GM12872 (cell line): ENCODE results near the gene CCNY.

Experiments used
- TF ChIP-seq, protein P1 (sequence below): IDR thresholded peaks from 3 replicates; pipeline ENCODE4 v1.5.1; 2011; ENCODE audit warnings: low read depth, mild to moderate bottlenecking, low read length, moderate library complexity; ENCODE audit not compliant: insufficient read depth

Gene CCNY

DNA sequence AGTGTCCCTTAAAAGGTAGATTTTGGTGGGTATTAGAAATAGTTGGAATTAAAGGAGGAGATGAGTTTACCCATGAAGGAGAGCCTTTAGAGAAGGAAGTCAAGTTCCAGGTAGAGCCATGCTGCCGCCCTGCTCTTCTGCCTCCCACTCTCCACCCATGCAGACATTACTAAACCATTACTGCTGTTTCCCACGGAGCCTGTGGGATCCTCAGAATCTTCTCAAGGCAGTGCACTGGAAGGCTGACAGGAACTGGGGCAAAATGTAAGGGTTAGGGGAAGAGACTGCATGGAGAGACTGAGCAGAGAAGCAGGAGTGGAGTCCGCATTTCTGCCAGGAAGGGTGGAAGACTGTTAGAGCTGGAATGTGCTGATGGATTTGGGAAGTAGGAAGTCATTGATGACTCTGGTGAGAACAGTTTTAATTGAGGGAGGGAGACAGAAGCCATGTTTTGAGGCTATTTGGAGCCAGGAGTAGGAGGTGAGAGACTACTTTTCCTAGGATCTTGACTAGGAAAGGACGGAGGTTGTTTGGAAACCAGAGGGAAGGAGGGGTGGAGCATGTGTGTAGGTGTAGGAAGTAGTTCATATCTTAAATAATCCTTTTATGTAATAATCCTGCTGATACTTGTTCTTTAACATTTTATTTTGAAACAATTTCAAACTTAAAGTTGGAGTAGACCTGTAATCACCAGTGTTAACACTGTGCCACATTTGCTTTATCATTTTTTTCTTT lies 109.0 kb downstream of the CCNY start:
- TF ChIP-seq, protein P1, sequence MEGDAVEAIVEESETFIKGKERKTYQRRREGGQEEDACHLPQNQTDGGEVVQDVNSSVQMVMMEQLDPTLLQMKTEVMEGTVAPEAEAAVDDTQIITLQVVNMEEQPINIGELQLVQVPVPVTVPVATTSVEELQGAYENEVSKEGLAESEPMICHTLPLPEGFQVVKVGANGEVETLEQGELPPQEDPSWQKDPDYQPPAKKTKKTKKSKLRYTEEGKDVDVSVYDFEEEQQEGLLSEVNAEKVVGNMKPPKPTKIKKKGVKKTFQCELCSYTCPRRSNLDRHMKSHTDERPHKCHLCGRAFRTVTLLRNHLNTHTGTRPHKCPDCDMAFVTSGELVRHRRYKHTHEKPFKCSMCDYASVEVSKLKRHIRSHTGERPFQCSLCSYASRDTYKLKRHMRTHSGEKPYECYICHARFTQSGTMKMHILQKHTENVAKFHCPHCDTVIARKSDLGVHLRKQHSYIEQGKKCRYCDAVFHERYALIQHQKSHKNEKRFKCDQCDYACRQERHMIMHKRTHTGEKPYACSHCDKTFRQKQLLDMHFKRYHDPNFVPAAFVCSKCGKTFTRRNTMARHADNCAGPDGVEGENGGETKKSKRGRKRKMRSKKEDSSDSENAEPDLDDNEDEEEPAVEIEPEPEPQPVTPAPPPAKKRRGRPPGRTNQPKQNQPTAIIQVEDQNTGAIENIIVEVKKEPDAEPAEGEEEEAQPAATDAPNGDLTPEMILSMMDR: no peak

DNA sequence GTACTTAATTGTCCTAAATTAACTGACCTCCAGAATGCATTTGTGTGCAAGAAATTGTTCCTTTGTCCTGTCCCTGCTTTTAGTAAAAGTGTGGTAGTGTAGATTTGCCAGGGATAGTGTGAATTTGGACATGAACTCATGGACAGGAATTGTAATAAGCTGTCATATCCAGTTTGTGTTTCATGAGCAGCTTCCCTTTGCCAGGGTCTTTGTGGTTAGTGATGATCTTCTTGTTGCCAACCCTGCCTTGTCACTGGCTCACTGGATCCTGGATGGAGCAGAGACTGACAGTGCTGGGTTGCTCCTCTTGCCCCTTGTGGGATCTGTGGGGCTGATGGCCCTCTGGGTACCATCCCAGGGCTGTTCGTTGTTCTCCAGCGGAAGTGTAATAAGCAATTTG lies 110.1 kb downstream of the CCNY start:
- TF ChIP-seq, protein P1: no peak

DNA sequence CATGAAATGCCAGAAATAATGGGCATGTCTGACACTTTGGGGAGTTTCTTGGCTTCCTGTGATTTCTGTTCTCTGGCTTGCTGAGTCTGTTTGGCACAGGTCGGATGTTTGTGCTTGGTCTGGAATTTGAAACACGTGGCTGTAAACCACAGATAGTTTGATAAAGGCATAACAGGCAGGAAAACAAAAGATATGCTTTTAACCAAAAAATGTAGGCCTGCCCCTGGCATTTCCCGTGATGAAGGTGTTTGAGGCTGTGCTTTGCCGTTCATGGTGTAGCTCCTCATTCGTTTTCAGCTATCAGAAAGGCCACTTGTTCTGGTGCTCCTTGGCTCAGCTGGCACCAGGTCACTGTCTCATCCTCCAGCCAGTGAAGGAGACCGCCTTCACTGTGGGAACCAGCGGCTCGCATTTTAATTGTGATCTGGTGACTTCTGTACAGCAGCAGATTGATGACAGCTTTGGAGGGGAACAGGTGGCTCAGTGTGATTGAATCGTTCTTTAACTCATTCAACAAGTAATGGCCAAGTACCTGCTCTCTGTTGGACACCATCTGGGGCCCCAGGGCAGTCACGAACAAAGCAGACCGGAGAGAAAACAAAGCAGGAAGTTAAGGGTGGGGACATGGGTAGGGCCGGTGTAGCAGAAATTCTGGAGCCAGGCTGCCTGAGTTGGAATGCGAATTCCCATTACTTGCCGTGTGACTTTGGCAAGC lies 111.5 kb downstream of the CCNY start:
- TF ChIP-seq, protein P1: no peak

DNA sequence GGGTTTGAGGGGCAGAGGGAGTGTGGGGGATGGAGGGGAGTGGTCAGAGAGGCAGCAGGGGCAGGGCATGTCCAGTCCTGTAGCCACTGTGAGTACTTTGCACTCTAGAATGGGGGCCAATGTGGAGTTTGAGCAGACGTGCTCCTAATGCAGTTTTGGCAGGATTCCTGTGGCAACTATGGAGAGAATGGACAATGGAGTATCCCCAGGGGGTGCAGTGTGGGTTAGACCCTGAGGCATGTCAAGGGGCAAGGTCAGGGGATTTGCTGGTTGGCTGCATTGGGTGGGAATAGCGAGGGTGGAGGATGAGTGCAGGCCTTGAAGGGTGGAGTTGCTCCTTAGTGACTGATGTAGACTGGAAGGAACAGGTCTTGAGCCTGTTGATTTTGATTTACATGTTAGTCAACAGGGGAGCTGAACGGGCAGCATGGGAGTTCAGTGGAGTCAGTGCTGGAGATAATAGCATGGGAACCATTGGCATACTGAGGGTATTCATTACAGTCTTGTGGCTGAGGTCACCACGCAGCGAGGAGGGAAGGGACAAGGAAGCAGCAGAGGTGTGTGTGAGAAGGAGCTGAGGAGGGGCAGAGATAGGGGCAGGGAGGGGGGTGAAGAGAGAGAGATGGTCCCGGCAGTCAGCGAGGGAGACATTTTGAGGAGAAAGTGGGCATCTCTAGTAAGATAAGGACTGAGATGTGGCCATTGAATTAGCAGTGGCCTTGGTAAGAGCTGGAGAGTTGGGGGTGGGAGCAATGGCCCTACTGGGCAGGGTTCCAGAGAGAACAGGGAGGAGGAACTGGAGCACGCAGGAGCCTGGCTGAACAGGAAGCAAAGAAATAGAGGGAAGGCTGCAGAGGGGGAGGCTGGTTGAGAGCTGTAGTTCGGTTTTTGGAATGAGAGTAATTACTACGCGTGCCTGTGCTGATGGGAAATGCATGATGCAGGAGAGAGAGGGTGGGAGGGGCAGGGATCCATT lies 112.7 kb downstream of the CCNY start:
- TF ChIP-seq, protein P1: no peak

DNA sequence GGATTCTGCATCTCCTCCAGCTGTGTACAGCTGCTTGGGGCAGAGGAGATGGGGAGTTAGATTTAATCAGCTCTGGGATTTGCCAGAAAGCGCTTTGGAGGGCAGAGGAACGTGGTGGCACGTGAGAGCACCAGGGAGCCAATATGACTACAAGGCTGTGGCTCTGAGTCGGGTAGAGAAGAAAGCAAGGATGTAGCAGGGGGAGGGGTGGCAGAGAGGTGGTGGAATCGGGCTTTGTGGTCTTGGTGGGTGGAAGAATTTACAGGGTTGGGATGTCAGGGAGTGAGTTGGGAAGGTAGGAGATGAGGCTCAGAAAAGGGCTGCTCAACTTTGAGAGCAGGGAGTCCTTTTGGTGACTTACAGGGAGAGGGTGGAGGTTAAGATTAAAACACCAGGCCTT lies 113.6 kb downstream of the CCNY start:
- TF ChIP-seq, protein P1: no peak

DNA sequence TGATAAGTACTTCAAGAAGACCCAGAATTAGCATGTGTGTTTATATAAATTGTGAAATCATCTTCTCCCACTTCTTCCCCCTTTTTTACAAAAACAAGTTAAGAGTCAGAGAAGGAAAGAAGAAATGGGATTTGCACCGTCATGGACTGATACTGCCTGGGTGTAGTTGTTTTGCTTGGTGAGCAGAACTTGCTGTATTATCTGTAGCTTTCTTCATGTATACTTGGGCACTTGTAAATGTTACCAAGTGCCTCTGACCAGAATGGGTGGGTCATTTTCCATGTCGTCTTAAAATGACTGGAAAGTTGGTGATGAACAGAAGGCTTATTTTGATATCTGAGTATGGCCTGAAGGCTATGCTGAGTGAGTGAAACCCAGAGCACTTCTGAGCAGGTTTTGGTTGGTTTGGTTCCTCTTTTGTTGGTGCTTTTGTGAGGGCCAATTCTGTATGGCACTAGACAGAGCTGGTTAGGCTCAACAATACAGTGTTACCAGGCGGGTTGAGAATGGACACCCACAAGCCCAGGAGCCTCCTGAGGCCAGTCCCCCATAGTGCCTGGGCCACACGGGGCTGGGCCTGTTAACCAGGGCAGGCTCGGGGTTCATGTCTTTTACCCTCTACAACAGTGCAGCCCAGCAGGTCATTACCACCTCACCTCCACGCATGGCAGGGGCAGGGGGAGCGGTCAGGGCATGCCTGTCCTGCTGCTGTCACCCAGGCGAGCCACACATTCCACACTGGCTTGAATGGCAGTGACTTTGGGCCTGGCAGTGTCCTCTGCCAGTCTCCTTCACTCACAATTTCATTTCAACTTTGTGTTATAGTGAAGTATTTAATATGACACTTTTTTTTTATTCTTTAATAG lies 115.1 kb downstream of the CCNY start:
- TF ChIP-seq, protein P1: no peak
